K562 (cell line): ENCODE results near the gene AIPL1. TPM values are rescaled to one million over a fixed set of nuclear protein-coding genes. Genes with fewer than 3 reads are reported as not detected.

ENCODE experiments used
- ATAC-seq: fragments of 200-7000 bp; cut with Tn5 transposase; 3 replicates; pipeline ENCODE4 v1.9.1; 2020; ENCODE audit warnings: moderate library complexity
- BruUV-seq: library from RNA; stranded (reverse); fragments of 400-500 nt; replicated peaks from 2 replicates; lab custom pipeline; 2021; lab: Mats Ljungman, UMichigan
- CTCF ChIA-PET: fragments of 300-600 bp; formaldehyde crosslinking; extraction: SDS; loops from one replicate; lab custom pipeline; 2021; ENCODE audit warnings: low intra/inter-chr PET ratio; lab: Yijun Ruan, JAX
- POLR2A ChIA-PET: fragments of 300-600, 350-650 bp; sonication (Branson Sonifier 250); formaldehyde crosslinking; extraction: SDS; loops from one replicate; lab custom pipeline; 2021; ENCODE audit warnings: antibody characterized with exemption, inconsistent platforms; lab: Yijun Ruan, JAX
- DNase-seq, 4 experiments: peaks; one replicate each; pipeline versions ENCODE4 v3.0.0 to v3.0.0-alpha.2; 2011 to 2018; ENCODE audit warnings: low spot score in 3 of 4, mixed read lengths in 3 of 4; ENCODE audit errors: extremely low read depth in 1 of 4
- FAIRE-seq: peaks from 2 replicates; lab custom pipeline; 2011; peaks lifted over from hg19 to GRCh38; lab: Jason Lieb, UNC
- H2AFZ ChIP-seq: 2 replicates; pipeline ENCODE4 v1.6.0; 2011; ENCODE audit warnings: low read depth, low read length, control low read depth, inconsistent platforms
- H3K27ac ChIP-seq: fragments of 200-600 bp; 3 replicates; pipeline ENCODE4 v1.8.0; 2011; ENCODE audit warnings: low read depth, mild to moderate bottlenecking, control low read depth, inconsistent platforms, low read length, moderate library complexity, mixed read lengths; ENCODE audit errors: extremely low read depth
- H3K27me3 ChIP-seq, 2 experiments: fragments of 300-600 bp in 1 of 2; 2 replicates in 1 of 2; 3 replicates in 1 of 2; pipeline versions ENCODE4 v1.6.0 to v1.8.0; 2011; ENCODE audit warnings: inconsistent platforms in 2 of 2, low read length in 2 of 2, mild to moderate bottlenecking in 1 of 2, mixed read lengths in 1 of 2, moderate library complexity in 1 of 2; ENCODE audit not compliant: control insufficient read depth in 2 of 2, insufficient read depth in 2 of 2
- H3K36me3 ChIP-seq: fragments of 300-600 bp; 3 replicates; pipeline ENCODE4 v1.8.0; 2011; ENCODE audit warnings: mild to moderate bottlenecking, low read length, inconsistent platforms; ENCODE audit not compliant: control insufficient read depth, insufficient read depth
- H3K4me1 ChIP-seq, 2 experiments: fragments of 200-600 bp in 1 of 2; replicated peaks in 1 of 2; 2 replicates in 1 of 2; 3 replicates in 1 of 2; pipeline versions ENCODE4 v1.5.1 to v1.8.0; 2011; ENCODE audit warnings: inconsistent platforms in 2 of 2, low read length in 2 of 2, mild to moderate bottlenecking in 1 of 2, mixed read lengths in 1 of 2, moderate library complexity in 1 of 2; ENCODE audit not compliant: control insufficient read depth in 2 of 2, insufficient read depth in 2 of 2
- H3K4me2 ChIP-seq: 2 replicates; pipeline ENCODE4 v1.6.1; 2011; ENCODE audit warnings: low read length, control low read depth, inconsistent platforms, mixed read lengths; ENCODE audit not compliant: insufficient read depth
- H3K4me3 ChIP-seq: fragments of 200-600 bp; sonication (generic), shearing (Covaris generic); 2 replicates; pipeline ENCODE4 v1.5.1; 2016; ENCODE audit warnings: control low read depth, inconsistent platforms
- H3K79me2 ChIP-seq: fragments of 200-600 bp; 3 replicates; pipeline ENCODE4 v1.8.0; 2011; ENCODE audit warnings: low read length, inconsistent platforms; ENCODE audit not compliant: control insufficient read depth, insufficient read depth
- H3K9ac ChIP-seq, 2 experiments: 2 replicates each; pipeline versions ENCODE4 v1.6.0 to v1.6.1; 2011; ENCODE audit warnings: low read depth in 2 of 2, low read length in 2 of 2, control low read depth in 1 of 2, inconsistent platforms in 1 of 2, mild to moderate bottlenecking in 1 of 2, mixed read lengths in 1 of 2; ENCODE audit not compliant: insufficient read depth in 1 of 2
- H3K9me1 ChIP-seq: one replicate; pipeline ENCODE4 v1.6.0; 2011; ENCODE audit warnings: inconsistent platforms, mild to moderate bottlenecking, low read length, moderate library complexity; ENCODE audit not compliant: control insufficient read depth, insufficient read depth
- H3K9me3 ChIP-seq: replicated peaks from 2 replicates; pipeline ENCODE4 v1.5.1; 2011; ENCODE audit warnings: low read depth, low read length, inconsistent platforms; ENCODE audit not compliant: control insufficient read depth, insufficient read depth
- H4K20me1 ChIP-seq: replicated peaks from 2 replicates; pipeline ENCODE4 v1.6.1; 2011; ENCODE audit warnings: low read length, inconsistent platforms, mixed read lengths; ENCODE audit not compliant: control insufficient read depth, insufficient read depth
- BCOR ChIP-seq: fragments of 450-650 bp; IDR thresholded peaks from 2 replicates; pipeline ENCODE4 v1.6.1; 2016
- DPF2 ChIP-seq: fragments of 450-650 bp; IDR thresholded peaks from 2 replicates; pipeline ENCODE4 v1.6.1; 2016
- MNT ChIP-seq, 2 experiments: fragments of 450-650 bp; conservative IDR thresholded peaks; 2 replicates each; pipeline ENCODE4 v1.6.1; 2017; ENCODE audit warnings: mild to moderate bottlenecking in 2 of 2, moderate library complexity in 2 of 2
- NFE2 ChIP-seq: IDR thresholded peaks from 2 replicates; pipeline ENCODE4 v1.6.1; 2014; ENCODE audit warnings: antibody characterized with exemption, low read depth
- NFIC ChIP-seq: fragments of 450-650 bp; IDR thresholded peaks from 2 replicates; pipeline ENCODE4 v1.6.1; 2017; ENCODE audit warnings: mild to moderate bottlenecking, inconsistent platforms
- NUFIP1 ChIP-seq: fragments of 450-650 bp; IDR thresholded peaks from 2 replicates; pipeline ENCODE4 v1.6.1; 2018; ENCODE audit not compliant: partially characterized antibody
- PHB2 ChIP-seq: fragments of 450-650 bp; IDR thresholded peaks from 2 replicates; pipeline ENCODE4 v1.6.1; 2017; ENCODE audit warnings: low read depth
- PHF21A ChIP-seq: fragments of 450-650 bp; IDR thresholded peaks from 2 replicates; pipeline ENCODE4 v1.6.1; 2017; ENCODE audit warnings: low read depth, borderline replicate concordance
- TEAD4 ChIP-seq, 2 experiments: sonication (generic) in 1 of 2; formaldehyde crosslinking in 1 of 2; IDR thresholded peaks; 2 replicates each; pipeline versions ENCODE4 v1.6.1 to v1.8.0; 2012 to 2022; ENCODE audit warnings: borderline replicate concordance in 1 of 2, inconsistent platforms in 1 of 2, low read length in 1 of 2, mild to moderate bottlenecking in 1 of 2, missing genetic modification reagents in 1 of 2
- ZBTB49 ChIP-seq: sonication (generic); formaldehyde crosslinking; IDR thresholded peaks from 2 replicates; pipeline ENCODE4 v1.8.0; 2022; ENCODE audit warnings: missing genetic modification reagents, mild to moderate bottlenecking, borderline replicate concordance
- ZNF830 ChIP-seq: fragments of 250-450 bp; sonication (Bioruptor Pico); IDR thresholded peaks from 2 replicates; pipeline ENCODE4 v1.5.0; 2021; ENCODE audit warnings: mild to moderate bottlenecking
- WGBS: fragments of 100-300 bp; shearing (Covaris generic); methylation state at CpG from one replicate; pipeline ENCODE4 v1.1.6; 2016; ENCODE audit warnings: low coverage, mixed read lengths; ENCODE audit not compliant: insufficient coverage; ENCODE audit errors: missing lambda C conversion rate; 5-methylcytosine and 5-hydroxymethylcytosine counted together
- in situ Hi-C: fragments of 300-500 bp; cut with MboI; formaldehyde crosslinking; loops from 4 replicates; pipeline ENCODE4 v1.15.0; 2018; ENCODE audit warnings: inconsistent platforms, mixed read lengths
- intact Hi-C: fragments of 100-400 bp; cut with micrococcal nuclease; formaldehyde crosslinking; loops from 2 replicates; pipeline ENCODE4 v1.14.2; 2022
- polyA plus RNA-seq, 8 experiments: library from polyadenylated mRNA; depleted of rRNA in 4 of 8; stranded (reverse) in 5 of 8; unstranded in 3 of 8; fragments of >200 nt; fragmentation: Nextera tagmentation in 2 of 8; fragmentation: Illumina TruSeq in 1 of 8; extraction: Ambion mirVana in 2 of 8; extraction: Trizol in 1 of 8; gene quantifications; 2 replicates each; pipeline versions ENCODE4 v1.2.1 to v1.2.3, GENCODE V29; 2011 to 2014; ENCODE audit warnings: inconsistent platforms in 1 of 8, missing spikeins in 1 of 8
- total RNA-seq, 7 experiments: library from RNA; depleted of rRNA in 6 of 7; stranded (reverse); fragments of >200 nt in 6 of 7; fragmentation: Illumina TruSeq in 2 of 7; extraction: Trizol in 2 of 7; gene quantifications; 2 replicates each; pipeline versions ENCODE4 v1.2.1 to v1.2.3, GENCODE V29; 2011 to 2021; ENCODE audit warnings: low replicate concordance in 1 of 7

The AIPL1 gene
- total and polyA plus RNA-seq, 9 of the 15 experiments (the other 6 are each of a cell fraction or from before 2014, with no cell fraction given): not detected

- TF ChIP-seq NFE2 (peak; percentile 48; the same call in 1 of the 2 replicates), ZBTB49 (no peak), TEAD4 (IDR thresholded peaks at IDR 0.05; ENCODE audit: low read length) (peak; percentile 58; the same call in 1 of the 2 replicates), TEAD4 (CRISPR knock-in tag; IDR thresholded peaks at IDR 0.05; ENCODE audit: borderline replicate concordance) (no peak), NFIC (peak; percentile 67), DPF2 (0 out of 2 replicates have a peak, but pooled peaks have one; percentile 24)
- TF ChIP-seq, all 486 proteins: peak for 16
Observed at GRCh38 chr17:6450926-6451832, 16.3 kb upstream of the AIPL1 start (continued).

GRCh38 chr17:6449307-6449706 is 14.4 kb upstream of the AIPL1 start:
- BruUV-seq: no TSS peak
- Histone ChIP-seq H2AFZ (no peak overlapping the region), H4K20me1 (no peaks in the 10 kb centered on the region), H3K79me2 (no peaks in the 10 kb centered on the region), H3K27ac (no peak overlapping the region), H3K9me1 (no peaks in the 10 kb centered on the region), H3K36me3 (no peaks in the 10 kb centered on the region), H3K9me3 (no peaks in the 10 kb centered on the region), H3K4me1 (peaks cover 5 to 16% of the 10 kb centered on the region in 2 experiments; a peak in 4 of 5 replicates), H3K4me3 (no peak overlapping the region), H3K9ac (no peak overlapping the region), H3K4me2 (no peak overlapping the region), H3K27me3 (no peaks in the 10 kb centered on the region)
- ATAC-seq: no peak
- WGBS: 90% methylated on average over 5 of the region's 6 CpGs
- no peak for FAIRE-seq
- ChIA-PET CTCF (no interaction called here), POLR2A (interaction anchor here (0.9 kb wide), 1 partner anchor 21 kb away, joined by 3 read pairs; no protein-coding TSS in a partner anchor)
- DNase-seq: no peak
- intact Hi-C loops: no loop called here
- TF ChIP-seq PHF21A (no peak), MNT (conservative IDR thresholded peaks at IDR 0.05) (no peak), ZNF830 (CRISPR knock-in tag) (no peak), BCOR (0 out of 2 replicates have a peak, but pooled peaks have one; percentile 18), NUFIP1 (no peak), PHB2 (no peak)
- in situ Hi-C loops: loop anchor here (25.0 kb wide), 1 partner anchor 1212 kb away; the partner anchor contains the start of gene SCIMP
